SIG-M5 (cell line): ENCODE data around the gene USP35.

ENCODE experiments used
- DNase-seq: peaks from one replicate; lab custom pipeline; 2025; lab: John Stamatoyannopoulos, UW

Gene USP35

GRCh38 chr11:78199653-78200015, 10.9 kb downstream of the USP35 start:
- DNase-seq = no peak

- DNase-seq = no peak
Measured at GRCh38 chr11:78200061-78200460, 11.3 kb downstream of the USP35 start.

- no peak for DNase-seq
Measured at GRCh38 chr11:78200553-78200952, 11.8 kb downstream of the USP35 start.

- no peak for DNase-seq
Measured at GRCh38 chr11:78201096-78201818, 12.5 kb downstream of the USP35 start.

- DNase-seq = no peak
Measured at GRCh38 chr11:78202733-78203167, 14.0 kb downstream of the USP35 start.

- no peak for DNase-seq
Measured at GRCh38 chr11:78203184-78203583, 14.5 kb downstream of the USP35 start.

- no peak for DNase-seq
Measured at GRCh38 chr11:78205256-78205655, 16.5 kb downstream of the USP35 start.

GRCh38 chr11:78205691-78206090, 17.0 kb downstream of the USP35 start:
- no peak for DNase-seq

GRCh38 chr11:78207532-78208256, 19.0 kb downstream of the USP35 start:
- no peak for DNase-seq

- DNase-seq = no peak
Measured at GRCh38 chr11:78208257-78209165, 19.8 kb downstream of the USP35 start.

- no peak for DNase-seq
Measured at GRCh38 chr11:78209478-78209877, 20.8 kb downstream of the USP35 start.

- DNase-seq = no peak
Measured at GRCh38 chr11:78210000-78210608, 21.4 kb downstream of the USP35 start.

GRCh38 chr11:78211565-78211964, 22.8 kb downstream of the USP35 start:
- no peak for DNase-seq

- DNase-seq = no peak
Measured at GRCh38 chr11:78212586-78213371, 24.1 kb downstream of the USP35 start.

- DNase-seq = no peak
Measured at GRCh38 chr11:78213526-78214330, 25.0 kb downstream of the USP35 start.

GRCh38 chr11:78214331-78215194, 25.8 kb downstream of the USP35 start:
- no peak for DNase-seq

GRCh38 chr11:78216021-78216420, 27.3 kb downstream of the USP35 start:
- DNase-seq = no peak

GRCh38 chr11:78216571-78217287, 28.0 kb downstream of the USP35 start:
- no peak for DNase-seq
